Fibroblast of villous mesenchyme (primary cell): ENCODE measurements around the gene DDO. TPM values are rescaled to one million over a fixed set of nuclear protein-coding genes. Genes with fewer than 3 reads are reported as not detected.

ENCODE experiments used
- DNase-seq: peaks from one replicate; pipeline ENCODE4 v3.0.0-alpha.2; 2010; ENCODE audit warnings: low read depth
- H3K4me3 ChIP-seq: 2 replicates; pipeline ENCODE4 v1.5.1; 2011; ENCODE audit warnings: low read depth, mild to moderate bottlenecking, low read length
- CTCF ChIP-seq: IDR thresholded peaks from 2 replicates; pipeline ENCODE4 v1.5.1; 2012; ENCODE audit warnings: low read depth, mild to moderate bottlenecking, low read length; ENCODE audit not compliant: insufficient read depth
- total RNA-seq: library from RNA; depleted of rRNA; stranded (reverse); fragments of >200 nt; gene quantifications from 2 replicates; pipeline ENCODE4 v1.2.3, GENCODE V29; 2012

Gene DDO
- total RNA-seq, 1 donor: 3.9 TPM

GRCh38 chr6:110366975-110367374, 48.4 kb downstream of the DDO start:
- TF ChIP-seq CTCF: no peak
- H3K4me3 ChIP-seq: no peak overlapping the region
- DNase-seq: no peak

- no peak for TF ChIP-seq CTCF
- no peak overlapping the region for H3K4me3 ChIP-seq
- DNase-seq: no peak
Observed at GRCh38 chr6:110366256-110366655, 49.1 kb downstream of the DDO start.

- no peak for TF ChIP-seq CTCF
- no peak for DNase-seq
- H3K4me3 ChIP-seq: no peak overlapping the region
Observed at GRCh38 chr6:110364364-110365105, 50.8 kb downstream of the DDO start.

- no peak for TF ChIP-seq CTCF
- no peak overlapping the region for H3K4me3 ChIP-seq
- no peak for DNase-seq
Observed at GRCh38 chr6:110363748-110364147, 51.6 kb downstream of the DDO start.

- TF ChIP-seq CTCF: no peak
- no peak for DNase-seq
- no peak overlapping the region for H3K4me3 ChIP-seq
Observed at GRCh38 chr6:110360676-110361075, 54.7 kb downstream of the DDO start.

GRCh38 chr6:110359556-110359955, 55.8 kb downstream of the DDO start:
- no peak for TF ChIP-seq CTCF

GRCh38 chr6:110358553-110359160, 56.7 kb downstream of the DDO start:
- TF ChIP-seq CTCF: no peak
- no peak for DNase-seq
- peak overlapping the region; percentile 36 for H3K4me3 ChIP-seq

More at GRCh38 chr6:110359556-110359955, 55.8 kb downstream of the DDO start:
- DNase-seq: no peak
- no peak overlapping the region for H3K4me3 ChIP-seq
